OCI-LY1 (cell line): ENCODE results near the gene TARM1.

Experiments
- H2AFZ ChIP-seq: fragments of 200-600 bp; sonication (generic), shearing (Covaris generic); 2 replicates; pipeline ENCODE4 v1.6.0; 2014; ENCODE audit warnings: antibody characterized with exemption, mild to moderate bottlenecking, low read length
- H3F3A ChIP-seq: fragments of 200-600 bp; sonication (generic), shearing (Covaris generic); 2 replicates; pipeline ENCODE4 v1.6.0; 2014; ENCODE audit warnings: mild to moderate bottlenecking, antibody characterized with exemption, low read length, moderate library complexity; ENCODE audit not compliant: insufficient read depth
- H3K27ac ChIP-seq: fragments of 200-600 bp; sonication (generic); 2 replicates; pipeline ENCODE4 v1.5.1; 2014; ENCODE audit warnings: low read length, mixed run types, mild to moderate bottlenecking, low read depth; ENCODE audit not compliant: poor library complexity, severe bottlenecking
- H3K27me3 ChIP-seq: fragments of 200-600 bp; sonication (generic); 2 replicates; pipeline ENCODE4 v1.6.0; 2014; ENCODE audit warnings: antibody characterized with exemption, mild to moderate bottlenecking, low read length, moderate library complexity; ENCODE audit not compliant: insufficient read depth
- H3K36me3 ChIP-seq: fragments of 200-600 bp; sonication (generic); 2 replicates; pipeline ENCODE4 v1.6.1; 2014; ENCODE audit warnings: mild to moderate bottlenecking, antibody characterized with exemption, low read length, moderate library complexity, mixed read lengths; ENCODE audit not compliant: insufficient read depth
- H3K4me1 ChIP-seq: fragments of 200-600 bp; sonication (generic); 2 replicates; pipeline ENCODE4 v1.5.1; 2014; ENCODE audit warnings: mild to moderate bottlenecking, low read length, moderate library complexity; ENCODE audit not compliant: insufficient read depth, severe bottlenecking
- H3K4me2 ChIP-seq: fragments of 200-600 bp; sonication (generic), shearing (Covaris generic); 2 replicates; pipeline ENCODE4 v1.6.1; 2014; ENCODE audit warnings: low read length
- H3K4me3 ChIP-seq: fragments of 200-600 bp; sonication (generic); 2 replicates; pipeline ENCODE4 v1.5.1; 2014; ENCODE audit warnings: low read length, low read depth, mild to moderate bottlenecking, mixed read lengths; ENCODE audit not compliant: poor library complexity, severe bottlenecking
- H3K79me2 ChIP-seq: fragments of 200-600 bp; shearing (Covaris generic); 2 replicates; pipeline ENCODE4 v1.6.1; 2016; ENCODE audit warnings: mixed run types, low read length, mixed read lengths; ENCODE audit not compliant: insufficient read depth
- H3K9ac ChIP-seq: fragments of 200-600 bp; sonication (generic), shearing (Covaris generic); 2 replicates; pipeline ENCODE4 v1.6.1; 2014; ENCODE audit warnings: mild to moderate bottlenecking, low read length, mixed read lengths
- H3K9me2 ChIP-seq: fragments of 200-600 bp; sonication (generic), shearing (Covaris generic); 2 replicates; pipeline ENCODE4 v1.6.1; 2014; ENCODE audit warnings: low read depth, mild to moderate bottlenecking, low read length, mixed read lengths
- H3K9me3 ChIP-seq: fragments of 200-600 bp; shearing (Covaris generic); 2 replicates; pipeline ENCODE4 v1.6.1; 2014; ENCODE audit warnings: low read length, mixed read lengths
- H4K20me1 ChIP-seq: fragments of 200-600 bp; sonication (generic), shearing (Covaris generic); 2 replicates; pipeline ENCODE4 v1.6.0; 2016; ENCODE audit warnings: mild to moderate bottlenecking, low read length; ENCODE audit not compliant: insufficient read depth
- CTCF ChIP-seq: fragments of 200-600 bp; sonication (generic), shearing (Covaris generic); IDR thresholded peaks from 2 replicates; pipeline ENCODE4 v1.5.1; 2017; ENCODE audit warnings: mild to moderate bottlenecking, antibody characterized with exemption, low read length, moderate library complexity, mixed read lengths
- EZH2 ChIP-seq: fragments of 200-600 bp; sonication (generic), shearing (Covaris generic); IDR thresholded peaks from 2 replicates; pipeline ENCODE4 v1.8.0; 2017; ENCODE audit warnings: borderline replicate concordance, mixed run types, mild to moderate bottlenecking, antibody characterized with exemption, low read length, moderate library complexity, mixed read lengths

TARM1 gene

GRCh38 chr19:54128441-54128725 is 47.2 kb upstream of the TARM1 start:
- H3K9me2 ChIP-seq, result no peaks in the 10 kb centered on the region
- no peaks in the 10 kb centered on the region for H3K27me3 ChIP-seq
- peaks cover 76% of the 10 kb centered on the region for H3K36me3 ChIP-seq
- no peaks in the 10 kb centered on the region for H3K79me2 ChIP-seq
- H3K4me2 ChIP-seq, result no peak overlapping the region
- no peaks in the 10 kb centered on the region for H3F3A ChIP-seq
- no peaks in the 10 kb centered on the region for H3K4me1 ChIP-seq
- no peaks in the 10 kb centered on the region for H4K20me1 ChIP-seq
- H3K9ac ChIP-seq, result no peak overlapping the region
- no peak overlapping the region for H3K27ac ChIP-seq
- no peak overlapping the region for H2AFZ ChIP-seq
- no peak overlapping the region for H3K4me3 ChIP-seq
- H3K9me3 ChIP-seq, result no peaks in the 10 kb centered on the region
- TF ChIP-seq CTCF, result no peak
- no peak for TF ChIP-seq EZH2

- Histone ChIP-seq H3K9me3 (no peaks in the 10 kb centered on the region), H3K36me3 (peaks cover 79% of the 10 kb centered on the region), H3K79me2 (no peaks in the 10 kb centered on the region), H3K27ac (no peak overlapping the region), H3K9ac (no peak overlapping the region), H3F3A (no peaks in the 10 kb centered on the region), H2AFZ (no peak overlapping the region), H3K4me1 (no peaks in the 10 kb centered on the region), H3K9me2 (no peaks in the 10 kb centered on the region), H3K27me3 (no peaks in the 10 kb centered on the region), H3K4me2 (no peak overlapping the region), H3K4me3 (no peak overlapping the region), H4K20me1 (no peaks in the 10 kb centered on the region)
- TF ChIP-seq CTCF, result no peak
- TF ChIP-seq EZH2, result no peak
Measured at GRCh38 chr19:54127688-54128440, 46.7 kb upstream of the TARM1 start.

- H3K79me2 ChIP-seq, result no peaks in the 10 kb centered on the region
Measured at GRCh38 chr19:54125713-54126112, 44.5 kb upstream of the TARM1 start.

More at GRCh38 chr19:54125713-54126112, 44.5 kb upstream of the TARM1 start:
- Histone ChIP-seq H3K4me1 (no peaks in the 10 kb centered on the region), H3F3A (no peaks in the 10 kb centered on the region), H3K9ac (no peak overlapping the region), H3K36me3 (peaks cover 83% of the 10 kb centered on the region), H3K4me2 (no peak overlapping the region), H4K20me1 (no peaks in the 10 kb centered on the region), H2AFZ (no peak overlapping the region), H3K4me3 (no peak overlapping the region), H3K9me2 (no peaks in the 10 kb centered on the region), H3K27ac (no peak overlapping the region), H3K9me3 (no peaks in the 10 kb centered on the region), H3K27me3 (no peaks in the 10 kb centered on the region)
- no peak for TF ChIP-seq EZH2
- no peak for TF ChIP-seq CTCF
